GM18951 (cell line): ENCODE data around the gene SLC13A3.
"Not testable (repeated sequence)": the region's sequence is repeated elsewhere in the genome, so short reads cannot be mapped to it uniquely, and the experiment has no call there.

Source experiments
- POLR2A ChIP-seq: IDR thresholded peaks from 4 replicates; pipeline ENCODE4 v1.6.1; 2011; ENCODE audit warnings: mild to moderate bottlenecking; ENCODE audit not compliant: insufficient read length, insufficient read depth; ENCODE audit errors: extremely low read depth
- in situ Hi-C: fragments of 300-500 bp; cut with MboI; formaldehyde crosslinking; loops from one replicate; pipeline ENCODE4 v1.12.0; 2022; ENCODE audit warnings: low sequenced_read_pairs, mixed read lengths, inconsistent platforms; ENCODE audit not compliant: unreplicated experiment

The SLC13A3 gene

DNA sequence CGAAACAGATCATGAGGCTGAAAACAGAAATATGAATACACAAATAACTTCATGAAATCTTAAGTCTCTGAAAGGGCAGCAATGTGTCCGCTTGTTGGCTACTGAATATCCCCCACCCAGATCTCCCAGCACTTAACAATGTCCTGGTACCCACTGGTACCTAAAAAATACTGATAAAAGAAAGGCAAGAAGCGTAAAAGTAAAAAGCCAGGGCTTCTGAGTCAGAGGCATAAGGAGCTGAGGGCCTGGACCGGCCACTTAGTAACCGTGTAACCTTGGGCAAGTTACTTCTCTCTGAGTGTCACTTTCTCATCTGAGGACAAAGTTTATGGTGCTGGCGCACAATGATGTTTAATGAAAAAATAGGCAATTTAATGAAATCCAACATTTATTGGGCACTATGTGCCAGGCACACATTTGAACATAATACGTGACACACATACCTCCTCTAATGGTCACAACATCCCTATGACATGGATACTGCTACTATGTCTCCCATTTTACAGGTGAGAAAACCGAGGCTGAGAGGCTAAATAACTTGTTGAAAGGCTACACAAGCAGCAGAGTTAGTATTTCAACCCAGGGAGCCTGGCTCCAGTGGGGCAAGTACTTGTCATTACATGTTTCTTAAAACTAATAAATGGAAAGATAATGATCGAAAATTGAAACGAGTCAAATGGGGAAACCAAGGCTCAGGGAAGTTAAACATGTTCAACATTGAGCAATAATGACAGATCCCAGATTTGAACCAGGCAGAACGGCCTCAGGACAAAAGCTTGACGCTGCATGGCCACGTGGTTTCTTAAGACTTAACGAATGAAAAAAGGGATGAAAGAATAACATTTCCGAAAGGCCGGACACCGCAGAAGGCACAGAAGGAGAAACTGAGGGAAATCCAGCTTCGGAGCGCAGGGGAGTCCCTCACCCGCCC, 37.2 kb upstream of the SLC13A3 start:
- in situ Hi-C loops: loop anchor here (10.0 kb wide), 1 partner anchor 164 kb away; no protein-coding TSS in a partner anchor
- no peak for TF ChIP-seq POLR2A

DNA sequence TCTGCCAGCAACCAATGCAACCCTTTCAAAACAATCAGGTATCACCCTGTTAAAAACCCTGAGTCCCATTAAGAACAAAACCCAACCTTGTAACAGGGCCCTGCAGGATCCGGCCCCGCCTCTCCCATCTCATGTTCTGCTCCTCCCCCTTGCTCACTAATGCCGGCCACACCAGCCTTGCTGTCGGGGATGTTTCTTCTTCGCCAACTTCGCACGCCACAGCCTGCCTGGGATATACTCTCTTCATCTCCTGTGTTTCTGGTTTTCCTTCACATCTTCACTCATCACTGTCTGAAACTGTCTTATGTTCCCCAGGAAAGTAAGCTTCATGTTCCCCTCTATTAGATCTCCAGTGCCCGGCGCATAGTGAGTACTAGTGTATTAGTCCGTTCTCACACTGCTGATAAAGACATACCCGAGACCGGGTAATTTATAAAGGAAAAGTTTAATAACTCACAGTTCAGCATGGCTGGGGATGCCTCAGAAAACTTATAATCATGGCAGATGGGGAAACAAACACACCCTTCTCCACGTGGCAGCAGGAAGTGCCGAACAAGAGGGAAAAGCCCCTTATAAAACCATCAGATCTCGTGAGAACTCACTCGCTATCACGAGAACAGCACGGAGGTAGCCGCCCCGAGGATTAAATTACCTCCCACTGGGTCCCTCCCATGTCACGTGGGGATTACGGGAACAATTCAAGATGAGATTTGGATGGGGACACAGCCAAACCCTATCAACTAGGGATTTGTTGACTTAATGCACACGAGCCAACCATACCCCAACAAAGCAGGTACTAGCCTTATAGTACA, 32.9 kb upstream of the SLC13A3 start:
- in situ Hi-C loops: loop anchor here (10.0 kb wide), 1 partner anchor 159 kb away; no protein-coding TSS in a partner anchor
- TF ChIP-seq POLR2A: no peak

DNA sequence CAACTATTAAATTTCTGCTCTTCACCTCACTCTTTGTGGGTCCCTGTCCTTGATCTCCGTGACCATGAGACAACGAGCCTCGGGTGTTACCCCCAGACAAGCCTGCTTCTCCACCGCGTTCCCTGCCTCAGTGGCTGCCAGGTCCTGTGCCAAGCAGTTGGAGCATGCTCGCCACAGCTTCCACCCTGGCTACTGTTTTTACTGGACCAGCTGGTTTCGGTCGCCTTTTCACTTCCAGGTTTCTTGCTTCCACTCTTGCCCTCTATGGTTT, 32.3 kb upstream of the SLC13A3 start:
- no peak for TF ChIP-seq POLR2A
- in situ Hi-C loops: loop anchor here (10.0 kb wide), 1 partner anchor 159 kb away; no protein-coding TSS in a partner anchor

DNA sequence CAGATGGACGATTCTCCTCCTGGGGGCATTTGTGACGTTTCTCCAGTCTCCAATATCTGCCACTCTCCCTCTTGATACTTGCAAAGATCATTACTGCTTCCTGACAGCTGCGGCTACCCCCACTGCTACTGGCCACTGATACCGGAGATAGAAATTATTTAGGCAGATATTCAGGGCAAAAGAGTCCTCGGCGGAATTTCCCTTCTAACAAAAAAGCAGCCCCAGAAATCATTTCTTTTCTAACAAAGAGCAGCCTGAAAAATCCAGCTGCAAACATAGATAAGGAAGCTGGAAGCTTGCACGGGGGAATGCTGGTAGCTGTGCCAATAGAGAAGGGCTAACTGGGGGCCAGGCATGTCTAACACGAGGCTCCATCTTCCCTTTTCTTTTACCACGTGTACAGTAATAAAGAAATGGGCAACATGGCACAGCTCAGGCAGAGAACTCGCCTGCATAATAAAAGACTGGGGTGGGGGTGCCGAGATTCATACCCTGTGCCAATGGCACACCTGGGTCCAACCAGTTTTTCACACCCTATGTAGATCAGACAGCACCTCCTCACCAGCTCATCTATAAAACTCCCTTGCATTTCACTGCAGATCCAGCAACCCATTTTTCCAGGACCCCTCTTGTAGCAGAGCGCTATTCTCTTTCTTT, 31.9 kb upstream of the SLC13A3 start:
- in situ Hi-C loops: loop anchor here (10.0 kb wide), 1 partner anchor 158 kb away; no protein-coding TSS in a partner anchor

DNA sequence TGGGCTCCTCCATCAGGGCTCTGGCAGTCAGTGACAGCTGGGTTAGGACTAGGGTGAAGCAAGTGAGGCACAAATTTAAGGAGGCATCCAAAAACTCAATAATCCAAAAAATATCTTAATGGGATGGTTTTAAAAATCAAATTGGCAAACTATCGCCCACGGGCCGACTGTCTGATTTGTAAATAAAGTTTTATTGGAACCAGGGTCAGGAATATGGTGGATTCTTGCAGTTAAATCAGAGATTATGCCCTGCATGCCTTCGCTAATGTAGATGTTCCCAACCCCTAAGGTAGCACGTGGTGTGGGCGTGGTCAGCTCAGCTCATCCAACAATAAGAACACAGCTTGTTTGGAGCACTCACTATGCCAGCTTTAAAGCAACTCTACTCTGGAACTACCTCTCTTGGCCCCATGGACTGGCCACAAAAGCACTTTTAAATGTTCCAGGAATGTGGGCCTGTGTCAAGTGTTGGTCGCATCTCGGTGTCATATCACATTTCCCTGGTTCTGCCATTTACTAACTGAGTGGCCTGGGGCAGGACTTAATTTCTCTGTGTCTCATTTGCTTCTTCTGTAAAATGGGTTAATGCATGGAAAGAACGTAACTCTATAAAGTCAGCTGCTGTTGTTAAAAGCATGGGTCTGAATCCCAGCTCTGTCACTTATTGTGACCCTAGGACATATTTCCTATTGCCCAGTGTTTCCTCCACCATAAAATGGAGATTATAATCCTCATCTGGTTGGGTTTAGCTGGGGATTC, 31.0 kb upstream of the SLC13A3 start:
- TF ChIP-seq POLR2A: no peak
- in situ Hi-C loops: loop anchor here (10.0 kb wide), 1 partner anchor 157 kb away; no protein-coding TSS in a partner anchor

More for the DNA sequence above, 31.9 kb upstream of the SLC13A3 start:
- no peak for TF ChIP-seq POLR2A

- TF ChIP-seq POLR2A: no peak
- in situ Hi-C loops: loop anchor here (10.0 kb wide), 1 partner anchor 156 kb away; no protein-coding TSS in a partner anchor
These were observed 30.0 kb upstream of the SLC13A3 start for GRCh38 chr20:46681032-46681854.

- no peak for TF ChIP-seq POLR2A
- in situ Hi-C loops: loop anchor here (10.0 kb wide), 1 partner anchor 156 kb away; no protein-coding TSS in a partner anchor
These were observed 29.4 kb upstream of the SLC13A3 start for GRCh38 chr20:46680684-46681031.

- in situ Hi-C loops: no loop called here
- no peak for TF ChIP-seq POLR2A
These were observed 27.3 kb upstream of the SLC13A3 start for GRCh38 chr20:46678516-46678915.

DNA sequence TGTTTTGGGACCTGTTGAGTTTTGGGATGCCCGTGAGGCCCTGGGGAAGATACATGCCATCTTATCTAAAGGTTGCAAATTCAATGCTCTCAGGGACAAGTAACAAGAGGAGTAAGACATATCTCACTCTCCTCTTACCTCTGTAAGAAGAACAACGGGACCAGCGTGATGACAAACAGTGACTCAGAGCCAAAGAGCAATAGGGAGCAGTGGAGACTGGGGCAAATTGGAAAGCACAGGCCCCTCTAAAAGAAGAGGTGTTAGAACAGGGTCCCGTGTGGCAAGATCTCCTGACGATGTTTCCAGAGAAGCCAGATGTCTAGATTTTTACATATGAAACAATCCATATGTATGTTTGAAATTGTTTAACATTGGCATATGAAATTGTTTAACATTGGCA, 26.3 kb upstream of the SLC13A3 start:
- in situ Hi-C loops: no loop called here
- no peak for TF ChIP-seq POLR2A

DNA sequence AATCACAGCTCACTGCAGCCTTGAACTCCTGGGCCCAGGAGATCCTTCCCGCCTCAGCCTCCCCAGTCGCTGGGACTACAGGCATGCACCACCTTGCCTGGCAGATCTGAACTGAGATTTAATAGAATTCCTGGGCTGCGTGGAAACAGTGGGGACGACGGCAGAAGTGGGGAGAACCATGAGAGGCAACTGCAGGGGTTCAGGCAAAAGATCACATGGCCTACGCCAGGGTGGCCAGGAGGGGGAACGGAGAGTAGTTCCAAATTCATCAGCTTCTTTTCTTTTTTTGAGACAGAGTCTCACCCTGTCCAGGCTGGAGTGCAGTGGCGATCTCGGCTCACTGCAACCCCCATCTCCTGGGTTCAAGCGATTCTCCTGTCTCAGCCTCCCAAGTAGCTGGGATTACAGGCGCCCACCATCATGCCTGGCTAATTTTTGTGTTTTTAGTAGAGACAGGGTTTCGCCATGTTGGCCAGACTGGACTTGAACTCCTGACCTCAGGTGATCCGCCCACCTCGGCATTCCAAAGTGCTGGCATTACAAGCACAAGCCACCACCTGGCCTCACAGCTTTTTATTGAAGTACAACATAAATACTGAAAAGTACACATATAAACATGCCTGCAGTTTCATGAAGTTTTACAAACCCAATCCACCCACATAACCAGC, 25.5 kb upstream of the SLC13A3 start:
- in situ Hi-C loops: not testable (repeated sequence)
